Mucosa of descending colon (tissue), 3 donors: ENCODE measurements around the gene ALDH18A1. TPM values are rescaled to one million over a fixed set of nuclear protein-coding genes. Genes with fewer than 3 reads are reported as not detected.

Source experiments
- ATAC-seq: fragments of 200-7000 bp; cut with Tn5 transposase; one replicate; pipeline ENCODE4 v1.9.1; 2020; ENCODE audit warnings: mild to moderate bottlenecking, moderate library complexity
- DNase-seq, 3 donors: peaks; one replicate each; pipeline ENCODE4 v3.0.0-alpha.2; 2020
- H3K36me3 ChIP-seq: fragments of 200-600 bp; one replicate; pipeline ENCODE4 v1.8.0; 2021; ENCODE audit warnings: low read depth, mild to moderate bottlenecking
- H3K4me1 ChIP-seq: fragments of 200-600 bp; one replicate; pipeline ENCODE4 v1.8.0; 2021; ENCODE audit warnings: low read depth, mild to moderate bottlenecking
- H3K4me3 ChIP-seq: fragments of 200-600 bp; one replicate; pipeline ENCODE4 v1.8.0; 2021; ENCODE audit warnings: mild to moderate bottlenecking
- H3K9me3 ChIP-seq: fragments of 200-600 bp; one replicate; pipeline ENCODE4 v1.8.0; 2021; ENCODE audit warnings: mild to moderate bottlenecking
- intact Hi-C, 2 donors: fragments of 100-400 bp; cut with DNase I in 1 of 2; cut with micrococcal nuclease in 1 of 2; formaldehyde crosslinking; loops; one replicate each; pipeline versions ENCODE4 v1.11.0 to v1.11.1; 2022; cut with DNase I, micrococcal nuclease
- total RNA-seq, 3 donors: library from RNA; stranded (reverse); fragmentation: NEBNext Ultra II Directional in 2 of 3; extraction: Animal tissue kit (Norgen Biotek cat#: 25700) in 2 of 3; gene quantifications; one replicate each; pipeline versions ENCODE4 v1.2.1 to v1.2.4, GENCODE V29; 2021 to 2023
- TF ChIP-seq, protein P1 (sequence below): fragments of 200-600 bp; IDR thresholded peaks from one replicate; pipeline ENCODE4 v1.8.0; 2022; ENCODE audit warnings: antibody characterized with exemption, mild to moderate bottlenecking
- donor health status: DM: no; HTN: no; CAD: no; lungs with moderate emphysema.
- donor health status: DM: no; HTN: no; CAD: no.
- donor health status: DM: no; HTN: yes; CAD: no.

Gene ALDH18A1
- total RNA-seq, 3 donors from 2014 or later, result 85.6 to 230 (median 101) TPM

DNA sequence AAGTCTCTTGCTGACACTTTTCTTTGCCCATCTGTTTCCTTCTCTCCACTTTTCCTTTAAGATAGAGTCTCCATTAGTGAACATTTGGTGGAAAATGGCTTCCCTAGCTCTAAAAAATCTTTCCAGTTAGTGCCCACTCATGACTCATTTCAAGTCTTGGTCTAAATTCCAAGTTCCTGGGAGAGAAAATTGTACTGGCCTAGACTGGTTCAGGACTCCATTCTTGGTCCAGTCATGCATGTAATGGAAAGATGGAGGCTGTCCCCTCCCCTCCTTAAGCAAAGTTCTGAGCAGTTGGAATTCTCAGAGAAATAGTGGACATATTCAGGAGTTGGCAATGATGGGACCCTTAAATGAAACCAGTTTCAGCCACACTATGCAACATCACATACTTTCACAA is 3.8 kb upstream of the ALDH18A1 start:
- Histone ChIP-seq H3K36me3 (no peaks in the 10 kb centered on the region), H3K4me1 (no peaks in the 10 kb centered on the region), H3K4me3 (no peak overlapping the region), H3K9me3 (no peaks in the 10 kb centered on the region)
- intact Hi-C loops, result no loop called here
- TF ChIP-seq, protein P1, sequence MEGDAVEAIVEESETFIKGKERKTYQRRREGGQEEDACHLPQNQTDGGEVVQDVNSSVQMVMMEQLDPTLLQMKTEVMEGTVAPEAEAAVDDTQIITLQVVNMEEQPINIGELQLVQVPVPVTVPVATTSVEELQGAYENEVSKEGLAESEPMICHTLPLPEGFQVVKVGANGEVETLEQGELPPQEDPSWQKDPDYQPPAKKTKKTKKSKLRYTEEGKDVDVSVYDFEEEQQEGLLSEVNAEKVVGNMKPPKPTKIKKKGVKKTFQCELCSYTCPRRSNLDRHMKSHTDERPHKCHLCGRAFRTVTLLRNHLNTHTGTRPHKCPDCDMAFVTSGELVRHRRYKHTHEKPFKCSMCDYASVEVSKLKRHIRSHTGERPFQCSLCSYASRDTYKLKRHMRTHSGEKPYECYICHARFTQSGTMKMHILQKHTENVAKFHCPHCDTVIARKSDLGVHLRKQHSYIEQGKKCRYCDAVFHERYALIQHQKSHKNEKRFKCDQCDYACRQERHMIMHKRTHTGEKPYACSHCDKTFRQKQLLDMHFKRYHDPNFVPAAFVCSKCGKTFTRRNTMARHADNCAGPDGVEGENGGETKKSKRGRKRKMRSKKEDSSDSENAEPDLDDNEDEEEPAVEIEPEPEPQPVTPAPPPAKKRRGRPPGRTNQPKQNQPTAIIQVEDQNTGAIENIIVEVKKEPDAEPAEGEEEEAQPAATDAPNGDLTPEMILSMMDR, result no peak
- DNase-seq, result no peak
- ATAC-seq, result no peak

DNA sequence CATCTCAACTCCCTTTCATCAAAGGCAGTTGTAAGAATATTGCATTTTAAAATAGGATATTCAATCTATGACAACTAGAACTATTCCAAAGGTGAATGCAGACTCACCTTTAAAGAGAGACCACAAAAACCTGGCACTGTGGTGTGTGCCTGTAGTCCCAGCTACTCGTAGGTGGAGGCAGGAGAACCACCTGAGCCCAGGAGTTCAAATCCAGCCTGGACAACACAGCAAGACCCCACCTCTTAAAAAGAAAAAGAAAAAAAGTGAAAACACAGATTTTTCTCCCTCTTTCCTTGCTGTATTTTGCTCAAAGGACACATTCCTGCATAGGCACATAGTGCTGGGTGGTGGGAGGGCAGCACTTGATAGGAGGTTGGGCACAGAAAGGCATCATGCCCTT is 739 bp upstream of the ALDH18A1 start:
- Histone ChIP-seq H3K4me3 (no peak overlapping the region), H3K9me3 (no peaks in the 10 kb centered on the region), H3K4me1 (no peaks in the 10 kb centered on the region), H3K36me3 (no peaks in the 10 kb centered on the region)
- DNase-seq, result no peak
- ATAC-seq, result no peak
- TF ChIP-seq, protein P1, result no peak
- intact Hi-C loops, result no loop called here

DNA sequence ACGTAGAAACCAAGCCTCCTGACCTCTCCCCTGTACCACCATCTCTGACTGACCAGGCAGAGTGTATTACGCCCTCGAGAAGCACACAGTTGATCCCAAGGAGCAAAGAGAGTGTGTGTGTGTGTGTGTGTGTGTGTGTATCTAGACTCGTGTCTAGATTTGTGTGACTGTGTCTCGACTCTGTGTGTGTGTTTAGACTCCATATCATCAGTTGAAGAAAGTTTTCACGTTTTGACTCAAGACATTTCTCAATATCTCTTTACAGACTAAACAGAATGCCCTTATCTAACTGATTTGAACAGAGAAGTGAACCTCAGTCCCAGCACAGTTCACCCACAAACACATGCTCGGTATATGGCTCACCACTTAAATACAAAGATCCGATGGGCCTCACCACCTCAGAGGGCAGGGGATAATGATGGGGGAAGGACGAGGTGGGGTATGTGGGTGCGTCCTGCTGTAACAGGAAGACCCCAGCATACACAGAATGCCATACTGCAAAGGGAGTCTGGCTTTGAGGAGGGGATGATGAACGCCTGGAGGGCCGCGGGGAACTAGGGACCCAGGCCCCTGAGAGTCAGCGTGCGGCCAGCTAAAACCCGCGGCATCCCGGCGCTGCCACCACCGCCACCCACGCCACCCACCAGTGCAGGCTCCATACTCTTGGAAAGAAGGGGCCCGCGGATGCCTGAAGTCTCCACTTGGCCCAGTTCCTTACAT is 780 bp downstream of the ALDH18A1 start:
- Histone ChIP-seq H3K9me3 (no peaks in the 10 kb centered on the region), H3K36me3 (no peaks in the 10 kb centered on the region), H3K4me1 (no peaks in the 10 kb centered on the region), H3K4me3 (peak overlapping the region; percentile 52)
- ATAC-seq (peak; percentile 29), DNase-seq (peak in 1 of 3 donors; percentile 22)
- intact Hi-C loops, result no loop called here
- TF ChIP-seq, protein P1, result no peak

DNA sequence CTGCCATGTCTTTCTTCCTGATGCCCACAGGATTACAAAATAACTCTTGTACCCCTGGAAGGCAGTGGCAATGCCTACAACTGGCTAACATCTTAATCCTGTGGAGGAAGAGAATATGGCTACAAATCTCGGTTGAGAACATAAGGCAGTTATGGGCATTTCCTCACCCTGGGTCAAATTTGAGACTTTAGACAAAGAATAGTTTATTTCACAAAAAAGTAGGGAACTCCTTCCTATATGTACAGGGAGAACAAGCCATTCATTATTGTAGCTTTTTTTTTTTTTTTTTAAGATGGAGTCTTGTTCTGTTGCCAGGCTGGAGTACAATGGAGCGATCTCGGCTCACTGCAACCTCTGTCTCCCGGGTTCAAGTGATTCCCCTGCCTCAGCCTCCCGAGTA is 2.6 kb downstream of the ALDH18A1 start:
- H3K9me3 ChIP-seq, result no peaks in the 10 kb centered on the region
- H3K36me3 ChIP-seq, result no peaks in the 10 kb centered on the region
- TF ChIP-seq, protein P1, result no peak
- no peak for DNase-seq
- no peak for ATAC-seq
- no peak overlapping the region for H3K4me3 ChIP-seq
- H3K4me1 ChIP-seq, result no peaks in the 10 kb centered on the region
- intact Hi-C loops, result no loop called here

DNA sequence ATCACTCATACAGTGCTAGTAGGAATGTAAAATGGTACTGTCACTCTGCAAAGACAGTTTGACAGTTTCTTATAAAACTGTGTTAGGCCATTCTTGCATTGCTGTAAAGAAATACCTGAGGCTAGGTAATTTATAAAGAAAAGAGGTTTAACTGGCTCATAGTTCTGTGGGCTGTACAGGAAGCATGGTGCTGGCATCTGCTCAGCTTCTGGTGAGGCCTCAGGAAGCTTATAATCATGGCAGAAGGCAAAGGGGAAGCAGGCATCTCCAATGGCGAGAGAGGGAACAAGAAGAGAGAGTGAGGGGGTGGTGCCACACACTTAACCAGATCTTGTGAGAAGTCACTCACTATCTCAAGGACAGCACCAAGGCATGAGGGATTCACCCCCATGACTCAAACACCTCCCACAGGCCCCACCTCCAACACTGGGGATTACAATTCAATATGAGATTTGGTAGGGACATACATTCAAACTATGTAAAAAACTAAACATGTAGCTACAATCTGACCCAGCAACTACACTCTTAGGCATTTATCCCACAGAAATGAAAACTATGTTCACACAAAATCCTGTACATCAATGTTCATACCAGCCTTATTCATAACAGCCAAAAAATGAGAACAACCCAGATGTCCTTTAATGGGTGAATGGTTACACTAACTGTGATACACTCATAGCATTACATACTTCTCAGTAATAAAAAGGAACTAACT is 5.0 kb downstream of the ALDH18A1 start:
- Histone ChIP-seq H3K4me1 (peaks cover 4% of the 10 kb centered on the region), H3K36me3 (no peaks in the 10 kb centered on the region), H3K4me3 (no peak overlapping the region), H3K9me3 (no peaks in the 10 kb centered on the region)
- intact Hi-C loops, result no loop called here
- TF ChIP-seq, protein P1, result no peak
- no peak for DNase-seq
- no peak for ATAC-seq
